GM10847 (cell line): Measurements from ENCODE around the gene ADGRB3.

Experiments
- POLR2A ChIP-seq: IDR thresholded peaks from 2 replicates; pipeline ENCODE4 v1.6.1; 2011; ENCODE audit not compliant: insufficient read length; ENCODE audit errors: extremely low read depth

The ADGRB3 gene

DNA sequence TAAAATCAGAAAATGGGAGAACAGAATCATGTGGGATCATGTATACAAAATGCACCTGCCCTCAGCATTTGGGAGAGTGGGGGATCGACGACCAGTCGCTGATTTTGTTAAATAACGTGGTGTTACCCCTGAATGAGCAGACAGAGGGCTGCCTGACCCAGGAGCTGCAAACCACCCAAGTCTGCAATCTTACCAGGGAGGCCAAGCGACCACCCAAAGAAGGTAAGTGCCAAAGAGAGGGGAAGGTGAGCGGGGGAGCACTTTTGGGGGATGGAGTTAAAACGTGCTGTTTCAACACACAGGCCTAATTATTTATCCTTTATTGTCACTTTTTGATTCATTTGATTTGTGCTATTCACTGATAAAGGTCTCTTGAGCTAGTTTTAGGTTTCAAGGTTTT, 4.1 kb downstream of the ADGRB3 start:
- TF ChIP-seq POLR2A: no peak

DNA sequence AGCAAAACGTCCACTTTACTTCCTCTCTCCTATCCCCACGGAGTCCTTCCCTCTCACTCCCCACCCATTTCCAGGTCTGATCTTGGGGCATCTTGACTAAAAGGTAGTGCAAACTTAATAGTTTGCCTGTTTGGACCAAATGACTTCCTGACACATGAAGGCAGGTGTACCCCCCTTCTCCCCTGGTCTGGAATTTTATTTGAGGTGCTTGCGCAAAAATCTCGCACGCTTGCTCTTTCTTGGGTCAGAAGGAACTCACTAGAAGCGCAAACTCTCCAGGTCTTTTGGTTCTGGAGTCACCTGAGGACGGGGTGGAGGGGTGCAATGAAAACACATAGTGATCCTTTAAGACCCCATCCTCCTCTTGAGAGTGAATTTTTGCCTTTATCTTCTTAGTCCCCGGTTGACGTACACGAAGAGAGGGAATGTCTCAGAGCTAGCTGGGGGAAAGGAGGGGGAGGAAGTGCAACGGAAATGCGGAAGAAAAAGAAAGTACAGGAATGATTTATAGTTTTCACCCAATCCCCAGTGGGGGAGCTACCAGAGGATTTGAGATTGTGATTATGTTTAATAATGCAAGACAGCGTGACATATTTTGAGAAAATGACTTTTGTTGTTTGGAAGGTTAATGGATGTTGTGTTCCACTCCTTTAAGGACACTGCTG, 4.9 kb downstream of the ADGRB3 start:
- no peak for TF ChIP-seq POLR2A

DNA sequence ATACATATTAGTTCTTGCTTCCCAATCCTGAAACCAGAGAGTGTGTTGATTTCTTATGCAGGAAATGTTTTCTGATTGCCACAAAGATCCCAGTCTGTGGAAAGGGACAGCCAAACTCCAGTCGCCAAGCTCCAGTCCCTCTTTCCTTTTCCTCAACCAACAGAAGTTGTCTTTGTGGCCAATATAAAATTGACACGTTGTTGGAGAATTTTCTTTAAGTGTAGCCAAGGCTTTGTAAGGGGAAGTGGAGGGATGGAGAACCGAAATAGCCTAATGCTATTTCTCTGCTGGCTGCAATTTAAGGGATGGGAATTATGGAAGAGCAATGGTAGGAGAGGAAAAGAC, 5.4 kb downstream of the ADGRB3 start:
- no peak for TF ChIP-seq POLR2A

DNA sequence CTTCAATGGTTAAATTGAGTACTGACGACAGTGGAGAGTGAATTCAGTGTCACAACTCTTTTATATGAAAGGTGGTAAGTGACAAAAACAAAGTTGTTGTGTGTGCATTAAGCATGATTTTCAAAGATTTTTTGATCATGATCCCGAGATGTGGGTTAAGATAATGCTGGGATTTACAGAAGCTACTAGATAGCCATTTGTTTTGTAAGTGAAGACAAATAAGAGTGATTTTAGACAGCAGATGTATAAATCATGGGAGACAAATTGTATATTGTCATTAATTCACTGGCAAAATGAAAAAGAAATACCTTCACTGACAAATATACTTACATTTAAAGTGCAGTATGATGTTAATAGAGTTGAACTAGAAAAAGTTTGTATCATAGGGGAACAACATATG, 6.1 kb downstream of the ADGRB3 start:
- TF ChIP-seq POLR2A: no peak

DNA sequence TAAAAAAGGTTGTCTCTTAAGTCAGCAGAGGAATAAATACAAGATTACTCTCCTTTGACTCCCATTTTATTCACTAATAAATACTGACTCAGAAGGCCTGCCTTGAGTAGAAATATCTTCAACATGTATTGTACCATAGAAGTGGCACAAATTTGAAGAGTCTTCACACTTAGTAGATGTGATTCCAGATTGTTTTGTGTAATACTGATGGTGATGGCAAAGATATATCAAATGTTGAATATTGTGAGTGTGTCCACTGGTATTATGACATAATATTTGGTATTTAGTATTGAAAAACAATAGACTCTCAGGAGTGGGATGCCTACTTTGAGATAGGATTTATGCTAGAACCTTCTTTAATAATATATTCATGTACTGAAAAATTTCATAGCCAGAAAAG, 7.0 kb downstream of the ADGRB3 start:
- TF ChIP-seq POLR2A: no peak

DNA sequence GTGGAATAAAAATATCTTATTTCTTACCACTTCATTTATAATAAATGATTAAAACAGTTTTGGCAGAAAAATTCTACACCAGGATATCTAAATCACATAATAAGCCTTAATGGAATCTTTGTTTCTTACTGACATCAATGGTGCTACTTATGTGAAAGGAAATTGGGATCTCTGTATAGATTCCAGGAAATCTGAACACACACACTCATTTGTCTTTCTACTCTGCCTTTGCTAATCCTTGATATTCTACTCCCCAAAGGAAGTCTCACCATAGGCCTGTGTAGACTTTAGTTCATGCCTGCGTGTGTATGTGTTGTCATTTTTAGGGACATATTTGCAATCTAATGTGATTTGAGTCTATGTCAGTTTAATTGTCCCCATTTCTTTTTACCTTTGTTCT, 7.9 kb downstream of the ADGRB3 start:
- TF ChIP-seq POLR2A: no peak

DNA sequence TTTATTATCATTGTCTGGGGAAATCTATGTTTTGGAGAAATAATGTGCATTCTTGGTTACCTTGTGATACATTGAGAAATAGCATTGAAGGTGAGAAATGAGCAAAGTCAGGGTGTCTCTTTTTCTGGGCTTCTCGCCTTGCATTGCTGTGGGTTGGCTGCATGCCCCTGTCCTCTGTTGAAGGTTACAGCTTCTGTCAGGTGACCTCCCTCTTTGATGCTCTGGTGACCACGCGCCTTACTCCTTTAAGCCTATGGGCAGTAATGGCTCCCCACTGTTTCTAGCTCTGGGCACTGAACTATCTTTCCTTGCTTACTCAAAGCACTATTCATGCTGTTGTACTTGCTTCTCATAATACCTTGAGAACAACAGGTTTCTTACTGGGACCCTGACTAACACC, 14.6 kb downstream of the ADGRB3 start:
- TF ChIP-seq POLR2A: no peak

DNA sequence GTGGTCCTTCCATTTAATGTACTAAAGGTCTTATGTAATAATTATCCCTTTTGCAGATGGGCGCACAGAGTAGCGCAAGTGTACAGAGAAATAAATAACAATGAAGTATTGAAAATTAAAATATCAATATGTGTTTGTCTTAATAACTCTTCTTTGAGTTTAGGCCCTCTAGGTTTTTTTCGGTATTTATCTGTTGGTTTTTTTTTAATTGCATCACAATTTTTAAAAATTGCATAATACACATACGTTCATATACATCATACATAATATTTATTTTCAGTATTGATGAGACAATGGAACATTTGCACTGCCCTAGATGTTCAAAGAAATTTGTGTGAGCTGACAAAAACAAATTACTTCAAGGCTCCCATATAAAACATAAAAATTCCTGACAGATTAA, 15.1 kb downstream of the ADGRB3 start:
- no peak for TF ChIP-seq POLR2A

DNA sequence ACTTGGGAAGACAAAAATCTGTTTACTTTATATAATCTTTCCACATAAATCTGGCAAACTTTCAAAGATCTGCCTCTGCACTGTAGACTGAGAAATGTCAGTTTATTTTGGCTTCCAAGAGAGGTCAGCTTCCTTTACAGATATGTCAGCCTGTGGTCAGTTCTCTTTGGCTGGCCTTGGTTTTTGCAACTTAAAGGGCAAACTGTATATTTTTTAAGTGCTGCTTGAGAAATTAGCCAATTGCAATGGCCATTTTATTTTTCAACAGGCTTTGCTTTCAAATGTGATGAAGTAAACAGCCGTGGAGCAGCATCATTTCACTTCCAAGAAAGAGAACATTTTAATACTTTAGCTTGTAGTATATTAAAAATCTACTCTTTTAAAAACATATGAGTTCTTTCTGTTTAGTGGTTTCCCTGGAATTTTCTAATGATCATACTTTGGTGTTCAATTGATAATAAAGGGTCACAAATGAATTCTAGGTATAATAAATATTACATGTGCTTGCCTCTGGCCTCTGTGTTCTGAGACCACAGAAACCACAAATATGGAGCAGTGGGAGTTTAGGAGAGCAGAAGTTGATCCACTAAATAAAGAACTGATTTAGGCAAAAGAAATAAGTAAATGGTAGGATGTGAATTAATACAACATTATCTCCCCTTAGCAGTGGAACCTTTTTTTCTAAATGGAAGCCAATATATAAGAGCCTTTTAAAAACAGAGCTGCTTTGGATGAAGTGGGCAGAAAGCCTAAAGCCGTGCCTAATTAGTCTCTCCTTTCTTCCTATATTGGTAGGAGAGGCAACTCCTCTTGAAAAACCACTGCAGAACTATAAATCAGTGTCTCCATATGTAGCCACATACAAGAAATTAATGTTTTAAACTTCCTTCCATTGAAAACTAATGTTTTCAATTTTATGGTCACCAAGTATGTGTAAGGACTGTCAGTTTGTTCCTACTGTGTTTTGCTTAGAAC, 16.2 kb downstream of the ADGRB3 start:
- TF ChIP-seq POLR2A: no peak

DNA sequence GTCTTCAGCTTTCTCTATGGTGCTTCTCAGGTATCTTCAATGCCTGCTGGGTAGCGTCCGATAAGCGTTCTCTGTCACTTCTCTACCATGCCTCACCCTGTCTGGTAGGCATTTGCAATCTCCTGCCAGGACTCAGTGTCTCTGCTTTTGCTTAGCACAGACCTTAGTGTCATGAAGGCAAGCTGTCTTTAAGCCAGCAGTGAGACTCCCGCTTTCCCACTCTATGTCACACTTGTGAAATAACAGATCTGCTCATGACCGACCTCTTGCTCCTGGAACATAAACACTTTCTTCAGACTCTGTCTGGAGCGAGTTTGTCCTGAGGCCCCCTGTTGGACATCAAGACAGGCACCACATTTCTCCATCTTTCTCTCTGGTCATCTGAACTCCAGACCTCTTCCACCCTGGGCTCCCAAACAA, 17.0 kb downstream of the ADGRB3 start:
- no peak for TF ChIP-seq POLR2A

DNA sequence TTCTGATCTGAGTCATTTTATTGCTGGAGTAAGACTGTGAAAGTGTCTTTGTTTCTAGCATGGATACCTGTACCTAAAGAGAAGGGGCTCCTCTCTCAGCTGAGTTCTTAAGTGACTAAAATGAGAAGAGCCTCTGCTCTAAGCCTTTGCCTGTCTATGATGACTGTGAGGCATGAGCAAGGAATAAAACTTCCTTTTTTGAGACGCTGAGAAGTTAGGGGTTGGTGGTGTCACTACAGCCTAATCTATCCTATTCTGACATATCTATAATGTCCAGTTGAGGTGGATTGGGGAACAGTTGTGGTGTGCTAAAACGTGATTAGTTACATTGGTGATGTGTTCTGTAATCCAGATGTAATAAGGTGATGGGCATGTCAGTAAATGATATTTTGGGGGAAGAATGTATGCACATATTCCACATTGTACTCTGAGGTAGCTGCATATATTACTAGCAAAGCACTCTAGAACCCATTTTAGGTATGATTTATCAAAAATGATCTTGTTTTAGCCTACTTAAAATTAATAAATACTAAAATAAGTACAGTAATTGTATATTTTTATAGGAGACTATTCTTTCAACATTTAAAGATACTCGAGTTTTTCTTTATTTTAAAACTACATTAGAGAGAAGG, 18.1 kb downstream of the ADGRB3 start:
- no peak for TF ChIP-seq POLR2A

DNA sequence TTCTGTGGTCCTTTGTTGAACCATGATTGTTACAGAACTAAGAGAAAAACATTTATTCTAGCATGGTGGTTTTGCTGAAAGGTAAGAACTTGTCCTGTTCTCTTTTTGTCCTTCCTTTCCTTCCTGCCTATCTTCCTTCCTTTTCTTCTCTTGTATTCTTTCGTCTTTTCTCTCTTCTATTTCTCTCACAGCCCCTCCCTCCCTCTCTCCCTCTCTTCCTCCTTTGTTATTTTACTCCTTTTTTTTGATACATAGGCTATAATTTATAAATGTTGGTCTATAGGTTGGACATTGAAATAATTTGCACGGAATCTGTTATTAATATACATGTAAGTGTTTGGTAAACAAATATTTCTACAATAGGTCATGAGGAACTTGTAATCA, 18.6 kb downstream of the ADGRB3 start:
- no peak for TF ChIP-seq POLR2A

DNA sequence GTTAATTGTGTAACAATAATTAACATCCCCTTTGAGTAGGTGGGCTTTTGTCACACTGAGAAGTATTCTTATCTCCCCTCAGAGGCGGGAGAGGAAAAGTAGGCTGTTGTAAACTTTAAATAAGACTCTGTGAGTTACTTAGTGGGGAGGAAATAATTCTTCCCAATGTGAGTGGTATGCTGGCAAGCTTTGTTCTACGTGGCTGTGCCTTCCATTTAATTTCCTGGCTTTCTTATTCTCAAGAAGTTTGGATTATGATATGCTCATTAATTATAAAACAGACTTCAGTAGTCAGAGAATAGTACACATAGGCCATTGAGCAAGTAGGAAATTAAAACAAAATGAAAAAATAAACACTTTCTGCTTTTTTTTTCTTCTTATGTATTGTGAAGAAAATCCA, 19.1 kb downstream of the ADGRB3 start:
- TF ChIP-seq POLR2A: no peak

DNA sequence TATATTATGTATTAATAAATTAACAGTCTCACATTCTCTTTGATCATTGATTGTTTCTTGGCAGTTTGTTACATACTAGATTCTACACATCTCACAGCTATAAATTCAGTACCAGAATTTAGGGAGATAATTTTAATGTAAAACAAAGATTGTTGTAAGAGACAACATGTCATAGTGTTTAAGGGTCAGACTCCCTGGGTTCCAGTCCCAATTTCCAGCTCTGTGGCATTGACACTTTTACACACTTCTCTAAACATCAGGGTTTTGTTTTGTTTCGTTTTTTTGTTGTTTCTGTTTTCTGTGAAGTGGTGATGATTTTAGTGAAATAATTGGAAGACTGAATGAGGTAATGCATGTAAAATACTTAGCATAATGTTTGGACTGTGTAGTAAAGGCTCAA, 19.9 kb downstream of the ADGRB3 start:
- TF ChIP-seq POLR2A: no peak

DNA sequence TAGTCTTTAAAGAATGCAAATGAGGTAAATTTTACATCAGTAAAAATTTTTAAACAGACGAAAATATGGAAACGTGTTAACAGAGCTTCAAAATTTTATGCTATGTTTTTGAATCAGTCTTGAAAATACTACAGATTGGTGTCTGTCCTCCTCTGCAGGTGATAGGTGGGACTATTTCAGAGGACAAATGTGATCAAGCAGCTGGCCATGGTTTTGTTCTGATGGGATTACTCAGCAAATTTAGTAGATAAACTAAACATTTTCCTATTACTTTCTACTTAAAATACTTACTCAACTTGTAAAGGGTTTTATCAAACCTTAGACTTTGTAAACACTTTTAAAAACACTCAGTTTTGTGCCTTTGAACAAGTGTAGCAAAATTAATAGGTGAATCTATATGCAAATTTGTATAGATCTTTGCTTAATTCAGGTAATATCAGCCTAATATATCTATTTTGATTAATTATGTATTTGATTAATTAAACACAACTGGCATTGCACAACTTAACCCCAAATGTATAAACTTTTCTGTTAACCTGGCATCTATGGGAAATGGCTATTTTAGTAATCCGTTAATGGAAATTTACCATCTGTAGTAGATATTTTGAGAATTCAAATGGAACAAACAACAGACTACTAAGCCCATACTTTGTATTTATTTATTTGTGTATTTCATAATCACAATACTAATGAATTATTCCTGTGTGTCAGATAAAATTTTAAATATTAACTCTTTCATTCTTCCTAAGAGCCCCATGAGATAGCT, 22.5 kb downstream of the ADGRB3 start:
- no peak for TF ChIP-seq POLR2A
